ENCODE measurements around the gene KCNJ10. TPM values are rescaled to one million over a fixed set of nuclear protein-coding genes. Genes with fewer than 3 reads are reported as not detected.

The KCNJ10 gene
- total RNA-seq, 1 donor from 2014 or later, result 0.27 TPM

DNA sequence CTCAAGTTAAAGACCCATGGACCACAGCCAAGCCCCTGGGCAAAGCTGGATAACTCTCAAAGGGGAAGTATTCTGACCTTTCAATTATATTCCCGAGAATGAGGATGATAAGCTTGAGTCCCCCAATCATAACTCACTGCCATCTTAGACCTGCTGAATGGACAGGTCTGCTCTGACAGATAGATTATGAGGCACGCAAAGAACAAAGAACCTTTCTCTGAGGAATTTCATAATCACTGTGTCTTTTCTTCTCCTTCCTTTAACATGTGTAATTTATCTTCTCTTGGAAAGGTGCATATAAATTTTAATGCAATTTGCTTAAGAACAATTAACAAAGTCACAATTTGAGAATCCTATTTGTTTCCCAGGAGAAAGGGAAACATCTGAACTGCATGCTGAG lies 60.2 kb downstream of the KCNJ10 start:
- no peak for FAIRE-seq
- H3K4me2 ChIP-seq (ENCODE audit: low read length), result no peak overlapping the region
- TF ChIP-seq, protein P1, sequence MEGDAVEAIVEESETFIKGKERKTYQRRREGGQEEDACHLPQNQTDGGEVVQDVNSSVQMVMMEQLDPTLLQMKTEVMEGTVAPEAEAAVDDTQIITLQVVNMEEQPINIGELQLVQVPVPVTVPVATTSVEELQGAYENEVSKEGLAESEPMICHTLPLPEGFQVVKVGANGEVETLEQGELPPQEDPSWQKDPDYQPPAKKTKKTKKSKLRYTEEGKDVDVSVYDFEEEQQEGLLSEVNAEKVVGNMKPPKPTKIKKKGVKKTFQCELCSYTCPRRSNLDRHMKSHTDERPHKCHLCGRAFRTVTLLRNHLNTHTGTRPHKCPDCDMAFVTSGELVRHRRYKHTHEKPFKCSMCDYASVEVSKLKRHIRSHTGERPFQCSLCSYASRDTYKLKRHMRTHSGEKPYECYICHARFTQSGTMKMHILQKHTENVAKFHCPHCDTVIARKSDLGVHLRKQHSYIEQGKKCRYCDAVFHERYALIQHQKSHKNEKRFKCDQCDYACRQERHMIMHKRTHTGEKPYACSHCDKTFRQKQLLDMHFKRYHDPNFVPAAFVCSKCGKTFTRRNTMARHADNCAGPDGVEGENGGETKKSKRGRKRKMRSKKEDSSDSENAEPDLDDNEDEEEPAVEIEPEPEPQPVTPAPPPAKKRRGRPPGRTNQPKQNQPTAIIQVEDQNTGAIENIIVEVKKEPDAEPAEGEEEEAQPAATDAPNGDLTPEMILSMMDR (IDR thresholded peaks at IDR 0.05; ENCODE audit: insufficient read depth, low read depth, low read length), result no peak
- TF ChIP-seq EZH2 (IDR thresholded peaks at IDR 0.05; ENCODE audit: insufficient read depth, low read length), result no peak
- Mint-ChIP-seq H3K36me3 (ENCODE audit: low read depth, unreplicated experiment) (no peaks in the 10 kb centered on the region), H3K9me3 (ENCODE audit: unreplicated experiment) (no peaks in the 10 kb centered on the region), H3K4me3 (ENCODE audit: unreplicated experiment) (no peak overlapping the region), H3K27ac (ENCODE audit: unreplicated experiment) (no peak overlapping the region), H3K27me3 (ENCODE audit: low read depth, unreplicated experiment) (peaks cover 5% of the 10 kb centered on the region), H3K4me1 (ENCODE audit: low read depth, unreplicated experiment) (no peaks in the 10 kb centered on the region)
- H3K79me2 ChIP-seq (ENCODE audit: insufficient read depth, low read length), result no peaks in the 10 kb centered on the region
- no peak for DNase-seq (ENCODE audit: low read depth)
- H3K9ac ChIP-seq (ENCODE audit: low read length), result no peak overlapping the region
- no peaks in the 10 kb centered on the region for H3K9me3 ChIP-seq (ENCODE audit: insufficient read depth, low read depth, low read length)
- no peaks in the 10 kb centered on the region for H3K4me1 ChIP-seq (ENCODE audit: insufficient read depth, low read length)
- no peaks in the 10 kb centered on the region for H4K20me1 ChIP-seq (ENCODE audit: insufficient read depth, low read length)
- no peak overlapping the region for H3K27ac ChIP-seq (ENCODE audit: low read depth, low read length)
- no peaks in the 10 kb centered on the region for H3K36me3 ChIP-seq (ENCODE audit: insufficient read depth, low read length)
- H2AFZ ChIP-seq (ENCODE audit: low read depth, low read length), result no peak overlapping the region
- H3K4me3 ChIP-seq (ENCODE audit: insufficient read depth, low read depth, low read length), result no peak overlapping the region
- peaks cover 10% of the 10 kb centered on the region for H3K27me3 ChIP-seq (ENCODE audit: insufficient read depth, low read length)

DNA sequence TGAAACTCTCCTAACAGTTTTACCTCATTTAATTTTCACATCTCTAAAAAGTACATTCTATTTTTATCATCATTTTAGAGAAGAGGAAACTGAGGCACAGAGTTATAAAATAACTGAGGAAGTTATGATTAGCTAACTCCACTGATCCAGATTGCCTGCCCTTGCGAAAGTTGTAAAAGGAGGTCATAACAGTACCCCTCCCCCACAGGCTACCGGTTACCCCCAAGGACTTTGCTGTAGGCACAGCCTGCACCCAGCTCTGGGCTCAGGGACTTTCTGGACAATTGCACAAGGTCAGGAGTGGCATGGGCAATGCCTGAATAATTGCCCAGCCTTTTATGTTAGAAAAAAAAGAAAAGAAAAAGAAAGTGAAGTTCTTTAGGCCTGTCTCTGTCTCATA lies 60.9 kb downstream of the KCNJ10 start:
- H3K4me3 Mint-ChIP-seq (ENCODE audit: unreplicated experiment), result no peak overlapping the region
- Histone ChIP-seq H3K27me3 (ENCODE audit: insufficient read depth, low read length) (peaks cover 10% of the 10 kb centered on the region), H3K27ac (ENCODE audit: low read depth, low read length) (no peak overlapping the region), H3K79me2 (ENCODE audit: insufficient read depth, low read length) (no peaks in the 10 kb centered on the region), H3K4me1 (ENCODE audit: insufficient read depth, low read length) (no peaks in the 10 kb centered on the region), H3K4me3 (ENCODE audit: insufficient read depth, low read depth, low read length) (no peak overlapping the region), H3K9ac (ENCODE audit: low read length) (no peak overlapping the region), H3K4me2 (ENCODE audit: low read length) (no peak overlapping the region), H3K36me3 (ENCODE audit: insufficient read depth, low read length) (no peaks in the 10 kb centered on the region), H3K9me3 (ENCODE audit: insufficient read depth, low read depth, low read length) (no peaks in the 10 kb centered on the region), H2AFZ (ENCODE audit: low read depth, low read length) (no peak overlapping the region), H4K20me1 (ENCODE audit: insufficient read depth, low read length) (no peaks in the 10 kb centered on the region)
- H3K4me1 Mint-ChIP-seq (ENCODE audit: low read depth, unreplicated experiment), result no peaks in the 10 kb centered on the region
- peaks cover 6% of the 10 kb centered on the region for H3K27me3 Mint-ChIP-seq (ENCODE audit: low read depth, unreplicated experiment)
- DNase-seq (ENCODE audit: low read depth), result no peak
- H3K9me3 Mint-ChIP-seq (ENCODE audit: unreplicated experiment), result no peaks in the 10 kb centered on the region
- TF ChIP-seq, protein P1 (IDR thresholded peaks at IDR 0.05; ENCODE audit: insufficient read depth, low read depth, low read length), result no peak
- no peak for TF ChIP-seq EZH2 (IDR thresholded peaks at IDR 0.05; ENCODE audit: insufficient read depth, low read length)
- no peak overlapping the region for H3K27ac Mint-ChIP-seq (ENCODE audit: unreplicated experiment)
- FAIRE-seq, result no peak
- no peaks in the 10 kb centered on the region for H3K36me3 Mint-ChIP-seq (ENCODE audit: low read depth, unreplicated experiment)

DNA sequence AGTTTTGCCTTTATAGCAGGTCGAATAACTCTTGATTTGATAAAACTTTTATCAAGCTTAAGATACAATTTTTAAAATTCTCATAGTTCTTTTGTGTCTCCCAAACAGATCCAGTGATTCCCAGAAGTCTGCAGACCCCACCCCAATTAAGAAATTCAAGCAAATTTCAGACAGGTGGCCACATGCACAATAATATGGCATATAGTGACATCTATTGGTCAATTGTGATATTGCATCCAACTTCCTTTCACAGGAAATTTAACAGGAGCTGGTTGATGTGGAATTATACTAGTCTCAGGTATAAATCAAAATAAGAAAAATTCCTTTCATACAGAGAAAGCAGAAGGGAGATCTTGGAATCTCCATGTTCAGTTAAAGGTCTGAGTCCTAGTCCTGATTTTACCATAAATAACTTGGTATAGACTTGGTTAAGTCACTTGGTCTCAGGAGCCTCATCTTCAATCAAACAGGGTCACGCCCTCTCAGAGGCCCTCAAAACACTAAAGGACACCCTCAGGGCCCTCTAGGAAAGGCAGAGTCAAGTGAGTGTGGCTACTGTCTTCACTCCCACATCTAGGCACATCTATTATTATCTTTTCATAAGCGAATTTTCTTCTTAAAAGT lies 62.3 kb downstream of the KCNJ10 start:
- no peaks in the 10 kb centered on the region for H3K4me1 Mint-ChIP-seq (ENCODE audit: low read depth, unreplicated experiment)
- H3K27me3 ChIP-seq (ENCODE audit: insufficient read depth, low read length), result peaks cover 10% of the 10 kb centered on the region
- peaks cover 7% of the 10 kb centered on the region for H3K27me3 Mint-ChIP-seq (ENCODE audit: low read depth, unreplicated experiment)
- H3K36me3 ChIP-seq (ENCODE audit: insufficient read depth, low read length), result no peaks in the 10 kb centered on the region
- no peak for TF ChIP-seq EZH2 (IDR thresholded peaks at IDR 0.05; ENCODE audit: insufficient read depth, low read length)
- TF ChIP-seq, protein P1 (IDR thresholded peaks at IDR 0.05; ENCODE audit: insufficient read depth, low read depth, low read length), result peak; percentile 75
- no peaks in the 10 kb centered on the region for H3K79me2 ChIP-seq (ENCODE audit: insufficient read depth, low read length)
- no peak overlapping the region for H2AFZ ChIP-seq (ENCODE audit: low read depth, low read length)
- FAIRE-seq (no peak), DNase-seq (ENCODE audit: low read depth) (no peak)
- H3K4me3 ChIP-seq (ENCODE audit: insufficient read depth, low read depth, low read length), result no peak overlapping the region
- no peak overlapping the region for H3K4me3 Mint-ChIP-seq (ENCODE audit: unreplicated experiment)
- H3K4me2 ChIP-seq (ENCODE audit: low read length), result no peak overlapping the region
- H3K36me3 Mint-ChIP-seq (ENCODE audit: low read depth, unreplicated experiment), result no peaks in the 10 kb centered on the region
- H3K9me3 Mint-ChIP-seq (ENCODE audit: unreplicated experiment), result no peaks in the 10 kb centered on the region
- H4K20me1 ChIP-seq (ENCODE audit: insufficient read depth, low read length), result no peaks in the 10 kb centered on the region
- no peak overlapping the region for H3K9ac ChIP-seq (ENCODE audit: low read length)
- H3K4me1 ChIP-seq (ENCODE audit: insufficient read depth, low read length), result no peaks in the 10 kb centered on the region
- no peak overlapping the region for H3K27ac ChIP-seq (ENCODE audit: low read depth, low read length)
- no peak overlapping the region for H3K27ac Mint-ChIP-seq (ENCODE audit: unreplicated experiment)
- H3K9me3 ChIP-seq (ENCODE audit: insufficient read depth, low read depth, low read length), result no peaks in the 10 kb centered on the region

Measured in astrocyte (in vitro differentiated cells and primary cell).